ENCODE data around the gene MIGA2. TPM values are rescaled to one million over a fixed set of nuclear protein-coding genes. Genes with fewer than 3 reads are reported as not detected.

Gene MIGA2
- total RNA-seq, 1 donor from 2014 or later = 10.8 TPM

GRCh38 chr9:129013674-129014073 lies 22.8 kb upstream of the MIGA2 start:
- TF ChIP-seq EZH2phosphoT487 (IDR thresholded peaks at IDR 0.05) (no peak), CTCF (IDR thresholded peaks at IDR 0.05) (no peak), EZH2 (IDR thresholded peaks at IDR 0.05) (no peak)
- no peaks in the 10 kb centered on the region for H3K27me3 ChIP-seq
- no peak overlapping the region for H3K4me2 ChIP-seq
- Mint-ChIP-seq H3K27ac (no peak overlapping the region), H3K27me3 (ENCODE audit: insufficient read depth, low read depth) (peaks cover 2% of the 10 kb centered on the region), H3K36me3 (peaks cover 7% of the 10 kb centered on the region), H3K4me1 (peaks cover 2% of the 10 kb centered on the region), H3K9me3 (no peaks in the 10 kb centered on the region), H3K4me3 (no peak overlapping the region)
- no peaks in the 10 kb centered on the region for H3F3A ChIP-seq (ENCODE audit: low read depth)
- peaks cover 16% of the 10 kb centered on the region for H4K20me1 ChIP-seq (ENCODE audit: low read depth)
- no peaks in the 10 kb centered on the region for H3K79me2 ChIP-seq (ENCODE audit: low read depth)
- no peaks in the 10 kb centered on the region for H3K36me3 ChIP-seq
- H3K9me3 ChIP-seq (ENCODE audit: low read depth) = no peaks in the 10 kb centered on the region
- DNase-seq (ENCODE audit: low spot score) = no peak
- no peak overlapping the region for H3K4me3 ChIP-seq
- H3K4me1 ChIP-seq = no peaks in the 10 kb centered on the region
- H3K9ac ChIP-seq = no peak overlapping the region
- no peak overlapping the region for H2AFZ ChIP-seq (replicated peaks)
- H3K27ac ChIP-seq = no peak overlapping the region

GRCh38 chr9:129014124-129014523 lies 22.3 kb upstream of the MIGA2 start:
- TF ChIP-seq EZH2 (IDR thresholded peaks at IDR 0.05) (no peak), EZH2phosphoT487 (IDR thresholded peaks at IDR 0.05) (no peak), CTCF (IDR thresholded peaks at IDR 0.05) (no peak)
- H3K4me3 Mint-ChIP-seq = no peak overlapping the region
- no peaks in the 10 kb centered on the region for H3K9me3 Mint-ChIP-seq
- no peak overlapping the region for H3K4me3 ChIP-seq
- H3K4me1 Mint-ChIP-seq = peaks cover 2% of the 10 kb centered on the region
- H3K27me3 Mint-ChIP-seq (ENCODE audit: insufficient read depth, low read depth) = peaks cover 2% of the 10 kb centered on the region
- no peak overlapping the region for H3K9ac ChIP-seq
- H3K79me2 ChIP-seq (ENCODE audit: low read depth) = no peaks in the 10 kb centered on the region
- no peak overlapping the region for H3K4me2 ChIP-seq
- H3K36me3 Mint-ChIP-seq = peaks cover 7% of the 10 kb centered on the region
- no peaks in the 10 kb centered on the region for H3K9me3 ChIP-seq (ENCODE audit: low read depth)
- no peaks in the 10 kb centered on the region for H3F3A ChIP-seq (ENCODE audit: low read depth)
- H3K27me3 ChIP-seq = no peaks in the 10 kb centered on the region
- H4K20me1 ChIP-seq (ENCODE audit: low read depth) = peaks cover 16% of the 10 kb centered on the region
- H3K27ac Mint-ChIP-seq = no peak overlapping the region
- H3K4me1 ChIP-seq = no peaks in the 10 kb centered on the region
- no peaks in the 10 kb centered on the region for H3K36me3 ChIP-seq
- DNase-seq (ENCODE audit: low spot score) = no peak
- no peak overlapping the region for H2AFZ ChIP-seq (replicated peaks)
- H3K27ac ChIP-seq = no peak overlapping the region

GRCh38 chr9:129014608-129015007 lies 21.8 kb upstream of the MIGA2 start:
- no peak overlapping the region for H3K9ac ChIP-seq
- peaks cover 7% of the 10 kb centered on the region for H3K36me3 Mint-ChIP-seq
- no peak overlapping the region for H3K4me3 Mint-ChIP-seq
- no peaks in the 10 kb centered on the region for H3K4me1 ChIP-seq
- peaks cover 2% of the 10 kb centered on the region for H3K27me3 Mint-ChIP-seq (ENCODE audit: insufficient read depth, low read depth)
- H3K9me3 Mint-ChIP-seq = no peaks in the 10 kb centered on the region
- H3K27ac Mint-ChIP-seq = no peak overlapping the region
- H3K9me3 ChIP-seq (ENCODE audit: low read depth) = no peaks in the 10 kb centered on the region
- H4K20me1 ChIP-seq (ENCODE audit: low read depth) = peaks cover 16% of the 10 kb centered on the region
- no peaks in the 10 kb centered on the region for H3K27me3 ChIP-seq
- peaks cover 2% of the 10 kb centered on the region for H3K4me1 Mint-ChIP-seq
- no peak overlapping the region for H3K4me2 ChIP-seq
- no peak overlapping the region for H2AFZ ChIP-seq (replicated peaks)
- H3K27ac ChIP-seq = no peak overlapping the region
- no peak for DNase-seq (ENCODE audit: low spot score)
- no peak overlapping the region for H3K4me3 ChIP-seq
- no peaks in the 10 kb centered on the region for H3K36me3 ChIP-seq
- no peaks in the 10 kb centered on the region for H3F3A ChIP-seq (ENCODE audit: low read depth)
- TF ChIP-seq EZH2phosphoT487 (IDR thresholded peaks at IDR 0.05) = no peak
- TF ChIP-seq CTCF (IDR thresholded peaks at IDR 0.05) = no peak
- no peaks in the 10 kb centered on the region for H3K79me2 ChIP-seq (ENCODE audit: low read depth)
